Heart left ventricle (tissue), 13 donors: ENCODE measurements around the gene DTWD2.
A peak's percentile ranks its signal among the peaks of the same experiment; 100 is the strongest.

ENCODE experiments used
- CTCF ChIP-seq, 12 donors: fragments of 200-600 bp; sonication (generic) in 4 of 12; IDR thresholded peaks; one replicate each; pipeline versions ENCODE4 v1.5.0 to v1.8.0; 2018 to 2022; ENCODE audit warnings: antibody characterized with exemption in 12 of 12, mild to moderate bottlenecking in 5 of 12
- POLR2A ChIP-seq, 2 donors: fragments of 450-650 bp; IDR thresholded peaks; one replicate each; pipeline ENCODE4 v1.6.1; 2017; ENCODE audit warnings: antibody characterized with exemption in 2 of 2, mild to moderate bottlenecking in 2 of 2, moderate library complexity in 2 of 2
- donor health status: ischemic (EF 13 %, LVEDD 7.1; RV severe dilation, severe dysfunction).
- donor health status: DM: no; HTN: yes; CAD: no.
- donor health status: DM: no; HTN: no; CAD: no.
- donor health status: ischemic (EF 25% LVEDD 6.9; RV normal size, moderate dysfunction).
- donor health status: ischemic (EF 25% LVEDD 5.7; RV mildly dilated, moderate dysfunction).
- donor health status: ischemic (EF 35%, LVEDD 5.7; RV mildly dilated, moderate dysfunction).
- donor health status: nonischemic (EF 11% LVEDD 7.7; RV severe dilation, severe dysfunction).
- donor health status: DM: yes; HTN: yes; CAD: no.
- donor health status: PGD.
- donor health status: ischemic (EF 29% LVEDD 5.4; RV normal size, mild dysfunction).
- donor health status: nonischemic (EF 23%, LVEDD 6.1; RV moderate dilation, normal function).

GRCh38 chr5:118987988-118988865 is at the start of gene DTWD2:
- TF ChIP-seq CTCF (IDR thresholded peaks at IDR 0.05), result peak; percentile 80 to 98 (median 91)
- TF ChIP-seq POLR2A (IDR thresholded peaks at IDR 0.05), result peak in 1 of 2 donors; percentile 62
